HepG2 (cell line): Measurements from ENCODE around the gene PPP6R2. TPM values are rescaled to one million over a fixed set of nuclear protein-coding genes. Genes with fewer than 3 reads are reported as not detected.

ENCODE experiments used
- GABPB1 ChIP-seq: IDR thresholded peaks from 2 replicates; pipeline ENCODE4 v1.6.1; 2016; ENCODE audit warnings: mild to moderate bottlenecking, missing genetic modification reagents, moderate library complexity, missing compliant biosample characterization
- HMGXB4 ChIP-seq, 2 experiments: sonication (generic) in 1 of 2; formaldehyde crosslinking in 1 of 2; IDR thresholded peaks; 2 replicates each; pipeline versions ENCODE4 v1.4.0 to v1.6.1; 2018 to 2020; ENCODE audit warnings: missing genetic modification reagents in 2 of 2, borderline replicate concordance in 1 of 2, low read depth in 1 of 2, mild to moderate bottlenecking in 1 of 2, missing biosample characterization in 1 of 2
- MED8 ChIP-seq: sonication (generic); formaldehyde crosslinking; IDR thresholded peaks from 2 replicates; pipeline ENCODE4 v1.8.1; 2023; ENCODE audit warnings: mild to moderate bottlenecking, missing genetic modification reagents; ENCODE audit not compliant: insufficient replicate concordance
- NFATC3 ChIP-seq: sonication (generic); formaldehyde crosslinking; IDR thresholded peaks from 2 replicates; pipeline ENCODE4 v1.5.1; 2020; ENCODE audit warnings: mild to moderate bottlenecking, missing genetic modification reagents
- NFKBIZ ChIP-seq: IDR thresholded peaks from 2 replicates; pipeline ENCODE4 v1.6.1; 2018; ENCODE audit warnings: missing genetic modification reagents, missing compliant biosample characterization
- SMAD1 ChIP-seq: sonication (generic); formaldehyde crosslinking; IDR thresholded peaks from 2 replicates; pipeline ENCODE4 v1.4.0; 2020; ENCODE audit warnings: missing genetic modification reagents, low read depth, mild to moderate bottlenecking, borderline replicate concordance
- TAF1 ChIP-seq: sonication (generic); formaldehyde crosslinking; IDR thresholded peaks from 2 replicates; pipeline ENCODE4 v1.4.0; 2020; ENCODE audit warnings: missing genetic modification reagents
- YEATS4 ChIP-seq: sonication (generic); formaldehyde crosslinking; IDR thresholded peaks from 2 replicates; pipeline ENCODE4 v1.4.0; 2020; ENCODE audit warnings: missing genetic modification reagents, borderline replicate concordance
- ZC3H4 ChIP-seq: sonication (generic); formaldehyde crosslinking; IDR thresholded peaks from 2 replicates; pipeline ENCODE4 v1.4.0; 2020; ENCODE audit warnings: missing genetic modification reagents, borderline replicate concordance
- ZGPAT ChIP-seq: IDR thresholded peaks from 2 replicates; pipeline ENCODE4 v1.6.1; 2016; ENCODE audit warnings: mild to moderate bottlenecking
- ZNF224 ChIP-seq: sonication (generic); formaldehyde crosslinking; IDR thresholded peaks from 2 replicates; pipeline ENCODE4 v1.5.0; 2020; ENCODE audit warnings: mild to moderate bottlenecking, missing genetic modification reagents
- polyA plus RNA-seq, 8 experiments: library from polyadenylated mRNA; depleted of rRNA in 3 of 8; stranded (reverse) in 7 of 8; unstranded in 1 of 8; fragments of >200 nt; fragmentation: Illumina TruSeq in 4 of 8; extraction: Trizol in 4 of 8; gene quantifications; 2 replicates each; pipeline versions ENCODE4 v1.2.1 to v1.2.3, GENCODE V29; 2011 to 2016; ENCODE audit warnings: low read depth in 4 of 8, missing spikeins in 1 of 8, mixed read lengths in 1 of 8; ENCODE audit not compliant: insufficient read depth in 1 of 8
- total RNA-seq, 5 experiments: library from RNA; depleted of rRNA; stranded (reverse); fragments of >200 nt; fragmentation: Illumina TruSeq; extraction: Trizol; gene quantifications; 2 replicates each; pipeline ENCODE4 v1.2.3, GENCODE V29; 2016; ENCODE audit warnings: low read depth in 1 of 5
- TF ChIP-seq, protein P1 (sequence below): sonication (generic); formaldehyde crosslinking; IDR thresholded peaks from 2 replicates; pipeline ENCODE4 v1.8.0; 2023; ENCODE audit warnings: mild to moderate bottlenecking, missing genetic modification reagents
- TF ChIP-seq, protein P2 (sequence below): sonication (generic); formaldehyde crosslinking; IDR thresholded peaks from 2 replicates; pipeline ENCODE4 v1.4.0; 2020; ENCODE audit warnings: missing genetic modification reagents
- TF ChIP-seq, protein P3 (sequence below), 2 experiments: sonication (generic) in 1 of 2; formaldehyde crosslinking in 1 of 2; IDR thresholded peaks; 2 replicates each; pipeline versions ENCODE4 v1.5.1 to v1.6.1; 2011 to 2020; ENCODE audit warnings: borderline replicate concordance in 1 of 2, low read depth in 1 of 2, low read length in 1 of 2, mild to moderate bottlenecking in 1 of 2, missing genetic modification reagents in 1 of 2, moderate library complexity in 1 of 2

PPP6R2 gene
- total and polyA plus RNA-seq, 2 of the 13 experiments (the other 11 are each of a cell fraction or from before 2014, with no cell fraction given): 55.0 to 102 TPM

DNA sequence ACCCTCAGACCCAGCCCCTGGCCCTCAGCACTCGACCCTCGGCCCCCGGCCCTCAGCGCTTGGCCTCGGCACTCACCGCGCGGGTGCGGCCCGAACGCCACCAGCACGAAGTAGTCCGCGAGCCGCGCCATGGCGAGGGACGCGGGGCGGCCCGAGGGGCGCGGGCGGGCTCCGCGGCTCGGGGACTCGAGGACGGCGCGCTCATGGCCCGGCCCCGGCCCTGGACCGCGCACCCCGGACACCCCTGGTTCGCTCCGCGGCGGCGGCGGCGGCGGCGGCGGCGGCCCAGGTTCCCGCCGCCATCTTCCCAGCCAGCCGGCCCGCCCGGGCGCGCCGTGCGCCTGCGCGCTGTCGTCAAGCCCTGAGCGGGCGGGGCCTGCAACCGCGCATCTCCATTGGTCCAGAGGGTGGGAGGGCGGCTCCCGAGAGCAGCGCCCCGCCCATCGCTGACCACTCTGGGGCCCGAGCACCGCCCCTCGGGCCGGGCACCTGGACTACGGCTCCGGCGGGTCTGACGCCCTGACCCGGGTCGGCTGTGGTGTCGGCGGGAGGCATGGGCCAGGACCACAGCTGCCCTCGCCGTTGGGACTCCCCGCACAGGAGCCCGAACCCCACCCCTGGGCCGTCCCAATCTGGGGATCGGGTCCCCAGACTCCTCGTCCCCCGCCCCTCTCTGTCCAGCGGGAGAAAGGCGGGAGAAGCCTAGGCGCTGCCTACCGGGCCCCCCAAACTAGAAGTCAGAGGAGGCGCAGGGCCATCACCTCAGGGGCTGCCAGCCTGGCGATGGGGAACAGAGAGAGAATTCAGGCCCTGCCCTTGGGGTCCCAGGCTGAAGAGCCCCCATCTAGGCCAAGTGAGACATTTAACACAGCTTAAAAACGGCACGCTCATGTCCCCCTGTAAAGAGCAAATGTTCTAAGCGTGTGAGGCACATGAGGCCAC lies 131.9 kb downstream of the PPP6R2 start, which contains the start of gene SBF1 (continued):
- TF ChIP-seq HMGXB4 (CRISPR knock-in tag; IDR thresholded peaks at IDR 0.05; ENCODE audit: borderline replicate concordance in 1 of 2, low read depth in 1 of 2): no peak
- TF ChIP-seq, protein P1, sequence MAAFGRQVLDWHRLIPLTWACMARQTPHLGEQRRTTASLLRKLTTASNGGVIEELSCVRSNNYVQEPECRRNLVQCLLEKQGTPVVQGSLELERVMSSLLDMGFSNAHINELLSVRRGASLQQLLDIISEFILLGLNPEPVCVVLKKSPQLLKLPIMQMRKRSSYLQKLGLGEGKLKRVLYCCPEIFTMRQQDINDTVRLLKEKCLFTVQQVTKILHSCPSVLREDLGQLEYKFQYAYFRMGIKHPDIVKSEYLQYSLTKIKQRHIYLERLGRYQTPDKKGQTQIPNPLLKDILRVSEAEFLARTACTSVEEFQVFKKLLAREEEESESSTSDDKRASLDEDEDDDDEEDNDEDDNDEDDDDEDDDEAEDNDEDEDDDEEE: 0 out of 2 replicates have a peak, but pooled peaks have one; percentile 47
- no peak for TF ChIP-seq ZC3H4 (CRISPR knock-in tag)
- peak; percentile 45; the same call in 1 of the 2 replicates for TF ChIP-seq GABPB1 (CRISPR knock-in tag)
- TF ChIP-seq NFKBIZ (CRISPR knock-in tag): no peak
- TF ChIP-seq ZNF224 (CRISPR knock-in tag): no peak
- peak; percentile 76 for TF ChIP-seq TAF1
- peak; percentile 36; the same call in 1 of the 2 replicates for TF ChIP-seq YEATS4
- TF ChIP-seq, protein P2, sequence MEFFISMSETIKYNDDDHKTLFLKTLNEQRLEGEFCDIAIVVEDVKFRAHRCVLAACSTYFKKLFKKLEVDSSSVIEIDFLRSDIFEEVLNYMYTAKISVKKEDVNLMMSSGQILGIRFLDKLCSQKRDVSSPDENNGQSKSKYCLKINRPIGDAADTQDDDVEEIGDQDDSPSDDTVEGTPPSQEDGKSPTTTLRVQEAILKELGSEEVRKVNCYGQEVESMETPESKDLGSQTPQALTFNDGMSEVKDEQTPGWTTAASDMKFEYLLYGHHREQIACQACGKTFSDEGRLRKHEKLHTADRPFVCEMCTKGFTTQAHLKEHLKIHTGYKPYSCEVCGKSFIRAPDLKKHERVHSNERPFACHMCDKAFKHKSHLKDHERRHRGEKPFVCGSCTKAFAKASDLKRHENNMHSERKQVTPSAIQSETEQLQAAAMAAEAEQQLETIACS (CRISPR knock-in tag): no peak
- TF ChIP-seq, protein P3, sequence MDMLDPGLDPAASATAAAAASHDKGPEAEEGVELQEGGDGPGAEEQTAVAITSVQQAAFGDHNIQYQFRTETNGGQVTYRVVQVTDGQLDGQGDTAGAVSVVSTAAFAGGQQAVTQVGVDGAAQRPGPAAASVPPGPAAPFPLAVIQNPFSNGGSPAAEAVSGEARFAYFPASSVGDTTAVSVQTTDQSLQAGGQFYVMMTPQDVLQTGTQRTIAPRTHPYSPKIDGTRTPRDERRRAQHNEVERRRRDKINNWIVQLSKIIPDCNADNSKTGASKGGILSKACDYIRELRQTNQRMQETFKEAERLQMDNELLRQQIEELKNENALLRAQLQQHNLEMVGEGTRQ (IDR thresholded peaks at IDR 0.05; ENCODE audit: low read depth, low read length): no peak
- TF ChIP-seq, protein P3 (CRISPR knock-in tag; IDR thresholded peaks at IDR 0.05; ENCODE audit: borderline replicate concordance): no peak
- peak; percentile 34; the same call in 1 of the 2 replicates for TF ChIP-seq SMAD1 (CRISPR knock-in tag)
- TF ChIP-seq MED8 (CRISPR knock-in tag): no peak
- 0 out of 2 replicates have a peak, but pooled peaks have one; percentile 54 for TF ChIP-seq NFATC3 (CRISPR knock-in tag)
- TF ChIP-seq ZGPAT (CRISPR knock-in tag): peak; percentile 51; the same call in 1 of the 2 replicates
